ENCODE results near the gene CDC42BPB. TPM values are rescaled to one million over a fixed set of nuclear protein-coding genes. Genes with fewer than 3 reads are reported as not detected.

Gene CDC42BPB
- total RNA-seq, 1 donor = 14.1 TPM

DNA sequence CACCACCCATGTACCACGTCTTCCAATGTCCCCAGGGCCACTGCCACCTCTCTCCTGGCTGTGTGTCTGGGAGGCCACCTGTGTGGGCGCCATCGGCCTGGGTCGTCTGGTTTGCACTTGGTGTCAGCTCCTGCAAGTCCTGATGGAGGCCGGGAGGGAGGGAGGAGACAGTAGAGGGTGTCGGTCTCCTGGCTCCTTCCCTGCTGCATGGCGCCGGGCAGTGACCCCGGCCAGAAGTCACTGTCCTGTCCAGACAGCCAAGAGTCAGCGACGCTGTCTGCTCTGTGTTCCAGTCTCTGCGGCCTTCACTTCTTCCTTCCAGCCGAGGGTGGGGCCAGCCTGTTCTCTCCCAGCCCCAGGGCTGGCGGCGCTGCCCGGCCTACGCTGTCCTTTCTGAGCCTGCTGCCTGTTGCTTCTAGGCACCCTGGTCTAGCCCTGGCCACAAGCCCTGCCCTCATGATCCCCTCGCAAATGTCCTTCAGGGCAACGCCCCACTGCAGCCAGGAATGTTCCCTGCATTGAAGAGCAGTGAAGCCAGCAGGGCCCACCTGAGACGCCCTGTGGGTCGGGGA lies 13.7 kb upstream of the CDC42BPB start:
- Histone ChIP-seq H3K27me3 (ENCODE audit: insufficient read depth, low read length) (peaks cover 2% of the 10 kb centered on the region), H3K4me1 (ENCODE audit: insufficient read depth, low read length) (peaks cover 10% of the 10 kb centered on the region), H3K9me3 (ENCODE audit: low read depth, low read length) (no peaks in the 10 kb centered on the region), H3K4me3 (ENCODE audit: low read length) (no peak overlapping the region)

DNA sequence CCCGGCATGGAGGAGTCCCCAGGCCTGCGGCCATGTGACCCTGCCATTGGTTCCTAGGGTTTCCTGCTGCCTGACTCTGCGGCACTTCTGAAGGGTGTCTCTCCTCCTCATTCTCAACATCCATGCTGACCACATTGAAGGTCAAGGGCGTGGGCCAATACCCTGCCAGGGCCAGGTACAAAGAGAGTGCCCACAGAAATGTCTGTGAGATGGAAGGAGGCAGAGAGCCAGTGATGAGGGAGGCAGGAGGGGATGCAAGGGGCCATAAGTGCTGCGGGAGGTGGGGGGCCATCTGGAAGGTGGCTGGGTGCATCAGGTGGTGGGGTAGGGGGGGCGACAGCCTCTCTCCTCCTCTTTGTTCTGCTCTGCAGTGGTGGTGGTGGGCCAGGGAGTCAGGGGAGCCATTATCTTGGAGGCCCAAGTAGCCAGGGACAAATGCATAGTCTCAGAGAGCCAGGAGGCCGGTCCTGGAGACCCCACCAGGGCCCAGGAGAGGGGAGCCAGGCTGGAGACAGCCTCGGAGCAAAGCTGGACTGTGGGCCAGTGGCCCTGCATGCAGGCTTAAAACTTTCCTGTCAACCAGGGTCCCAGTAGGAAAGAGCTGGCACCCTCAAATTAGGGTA lies 13.0 kb upstream of the CDC42BPB start:
- H3K4me3 ChIP-seq (ENCODE audit: low read length) = no peak overlapping the region
- no peaks in the 10 kb centered on the region for H3K9me3 ChIP-seq (ENCODE audit: low read depth, low read length)
- peaks cover 2% of the 10 kb centered on the region for H3K27me3 ChIP-seq (ENCODE audit: insufficient read depth, low read length)
- H3K4me1 ChIP-seq (ENCODE audit: insufficient read depth, low read length) = peaks cover 4% of the 10 kb centered on the region

DNA sequence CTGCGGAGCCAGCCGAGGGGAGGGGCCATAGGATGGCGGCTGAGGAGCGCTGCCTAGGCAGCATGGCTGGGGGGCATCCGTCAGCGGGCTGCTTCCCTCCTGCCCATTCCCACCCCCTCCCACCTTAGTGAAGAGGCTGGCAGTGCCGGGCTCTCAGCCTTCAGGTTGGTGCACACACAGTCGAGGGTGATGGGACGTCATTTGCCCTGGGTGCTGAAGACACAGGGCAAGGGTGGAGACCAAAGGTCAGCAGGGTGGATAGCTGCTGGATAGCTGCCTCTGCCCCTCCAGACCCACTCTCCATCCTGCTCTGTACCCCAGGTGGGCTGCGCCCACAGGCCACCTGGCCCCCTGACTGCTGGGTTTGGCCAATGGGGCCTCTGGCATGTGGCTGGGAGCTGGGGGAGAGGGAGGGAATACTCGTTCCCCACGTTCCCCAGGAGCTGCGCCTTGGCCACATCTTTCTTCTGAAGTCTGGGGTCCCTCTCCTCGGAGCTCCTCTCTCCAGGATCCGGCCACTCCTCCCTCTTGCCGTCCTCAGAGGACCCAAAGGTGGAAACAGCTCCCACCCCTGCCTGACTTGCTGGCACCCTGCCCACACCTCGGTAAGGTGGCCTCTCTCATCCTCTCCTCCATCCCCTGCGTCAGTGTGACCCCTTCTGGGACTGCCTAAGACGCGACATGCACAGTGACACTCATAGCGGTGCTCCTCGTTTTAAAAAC lies 11.2 kb upstream of the CDC42BPB start:
- Histone ChIP-seq H3K4me3 (ENCODE audit: low read length) (no peak overlapping the region), H3K4me1 (ENCODE audit: insufficient read depth, low read length) (no peaks in the 10 kb centered on the region), H3K9me3 (ENCODE audit: low read depth, low read length) (no peaks in the 10 kb centered on the region), H3K27me3 (ENCODE audit: insufficient read depth, low read length) (peaks cover 2% of the 10 kb centered on the region)

DNA sequence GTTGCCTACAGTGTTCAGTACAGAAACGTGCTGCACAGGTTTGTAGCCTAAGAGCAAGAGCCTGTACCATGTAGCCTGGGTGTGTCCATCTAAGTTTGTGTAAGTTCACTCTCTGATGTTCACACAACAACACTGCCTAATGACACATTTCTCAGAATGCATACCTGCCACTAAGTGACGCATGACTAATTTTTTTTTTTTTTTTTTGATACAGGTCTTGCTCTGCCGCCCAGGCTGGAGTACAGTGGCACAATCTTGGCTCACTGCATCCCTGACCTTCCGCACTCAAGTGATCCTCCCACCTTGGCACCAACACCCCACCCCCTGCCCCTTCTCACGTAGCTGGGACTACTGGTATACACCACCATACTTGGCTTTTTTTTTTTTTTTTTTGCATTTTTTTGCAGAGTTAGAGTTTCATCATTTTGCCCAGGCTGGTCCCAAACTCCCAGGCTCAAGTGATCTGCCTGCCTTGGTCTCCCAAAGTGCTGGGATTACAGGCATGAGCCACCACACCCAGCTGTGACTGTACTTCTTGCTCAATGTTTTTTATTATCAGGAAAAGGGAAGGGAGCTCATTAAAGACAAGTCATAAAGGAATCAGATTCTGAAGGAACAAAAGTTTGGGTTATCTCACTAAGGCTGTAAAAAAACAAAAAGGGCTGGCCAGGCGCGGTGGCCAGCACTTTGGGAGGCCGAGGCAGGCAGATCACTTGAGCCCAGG lies 10.0 kb upstream of the CDC42BPB start:
- Histone ChIP-seq H3K9me3 (ENCODE audit: low read depth, low read length) (no peaks in the 10 kb centered on the region), H3K4me3 (ENCODE audit: low read length) (no peak overlapping the region), H3K27me3 (ENCODE audit: insufficient read depth, low read length) (peaks cover 2% of the 10 kb centered on the region), H3K4me1 (ENCODE audit: insufficient read depth, low read length) (no peaks in the 10 kb centered on the region)

DNA sequence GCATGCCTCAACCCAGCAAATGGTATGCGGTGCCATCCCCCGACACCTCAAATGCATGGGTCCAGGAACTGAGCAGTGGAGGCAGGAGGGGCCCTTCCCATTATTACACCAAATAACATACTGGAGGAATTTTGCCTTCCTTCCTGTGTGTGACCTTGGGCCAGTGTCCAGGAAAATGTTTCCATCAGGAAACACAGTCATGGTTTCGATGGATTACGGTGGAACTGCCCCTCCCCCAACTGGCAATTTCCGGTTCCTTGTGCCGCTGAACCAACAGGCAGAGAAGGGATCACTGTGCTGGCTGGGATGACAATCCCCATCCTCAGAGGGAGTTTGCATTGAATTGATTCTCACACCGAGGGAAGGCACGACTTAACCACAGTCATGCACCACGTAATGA lies 9.1 kb upstream of the CDC42BPB start:
- H3K4me3 ChIP-seq (ENCODE audit: low read length) = no peak overlapping the region
- H3K27me3 ChIP-seq (ENCODE audit: insufficient read depth, low read length) = peaks cover 2% of the 10 kb centered on the region
- H3K4me1 ChIP-seq (ENCODE audit: insufficient read depth, low read length) = no peaks in the 10 kb centered on the region
- no peaks in the 10 kb centered on the region for H3K9me3 ChIP-seq (ENCODE audit: low read depth, low read length)

DNA sequence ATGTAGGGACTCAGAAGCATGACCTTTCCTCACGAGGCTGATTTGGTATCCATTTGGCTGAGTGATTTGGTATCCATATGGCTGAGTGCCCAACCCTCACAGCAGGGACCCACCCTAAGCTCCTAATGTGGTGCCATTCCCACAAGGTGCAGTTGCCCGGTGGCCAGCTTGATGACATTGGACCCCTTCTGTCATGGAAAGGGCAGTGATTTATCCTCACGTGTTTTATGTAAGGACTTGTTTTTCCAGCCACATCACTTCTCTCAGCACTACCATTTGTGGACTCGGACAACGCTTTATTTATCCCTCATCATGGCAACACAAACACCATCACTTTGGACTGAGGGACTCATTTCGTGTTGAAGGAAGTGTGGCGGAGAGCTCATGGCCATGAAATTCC lies 8.5 kb upstream of the CDC42BPB start:
- Histone ChIP-seq H3K9me3 (ENCODE audit: low read depth, low read length) (no peaks in the 10 kb centered on the region), H3K4me1 (ENCODE audit: insufficient read depth, low read length) (no peaks in the 10 kb centered on the region), H3K27me3 (ENCODE audit: insufficient read depth, low read length) (peaks cover 2% of the 10 kb centered on the region), H3K4me3 (ENCODE audit: low read length) (no peak overlapping the region)

DNA sequence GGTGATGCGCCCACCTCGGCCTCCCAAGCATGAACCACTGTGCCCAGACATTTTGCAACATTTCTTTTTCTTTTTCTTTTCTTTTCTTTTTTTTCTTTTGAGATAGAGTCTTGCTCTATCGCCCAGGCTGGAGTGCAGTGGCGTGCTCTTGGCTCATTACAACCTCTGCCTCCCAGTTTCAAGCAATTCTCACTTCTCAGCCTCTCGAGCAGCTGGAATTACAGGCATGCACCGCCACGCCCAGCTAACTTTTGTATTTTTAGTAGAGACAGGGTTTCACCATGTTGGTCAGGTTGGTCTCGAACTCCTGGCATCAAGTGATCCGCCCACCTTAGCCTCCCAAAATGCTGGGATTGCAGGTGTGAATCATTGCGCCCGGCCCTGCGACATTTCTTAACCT lies 7.6 kb upstream of the CDC42BPB start:
- no peak overlapping the region for H3K4me3 ChIP-seq (ENCODE audit: low read length)
- no peaks in the 10 kb centered on the region for H3K9me3 ChIP-seq (ENCODE audit: low read depth, low read length)
- no peaks in the 10 kb centered on the region for H3K4me1 ChIP-seq (ENCODE audit: insufficient read depth, low read length)
- H3K27me3 ChIP-seq (ENCODE audit: insufficient read depth, low read length) = peaks cover 6% of the 10 kb centered on the region

DNA sequence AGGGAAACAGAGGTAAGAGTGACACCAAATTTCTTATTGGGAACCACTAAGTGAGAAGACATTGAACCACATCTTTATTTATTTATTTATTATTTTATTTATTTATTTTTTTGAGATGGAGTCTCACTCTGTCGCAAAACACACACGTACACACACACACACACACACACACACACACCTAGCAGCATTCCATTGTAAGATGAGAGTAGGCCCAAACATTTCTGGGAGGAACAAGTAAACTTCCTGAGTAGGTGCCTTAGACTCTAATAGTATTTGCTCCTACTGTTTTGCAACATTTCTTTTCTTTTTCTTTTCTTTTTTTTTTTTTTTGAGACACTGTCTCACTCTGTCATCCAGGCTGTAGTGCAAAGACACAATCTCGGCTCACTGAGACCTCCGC lies 7.1 kb upstream of the CDC42BPB start:
- Histone ChIP-seq H3K27me3 (ENCODE audit: insufficient read depth, low read length) (peaks cover 8% of the 10 kb centered on the region), H3K4me3 (ENCODE audit: low read length) (no peak overlapping the region), H3K9me3 (ENCODE audit: low read depth, low read length) (no peaks in the 10 kb centered on the region), H3K4me1 (ENCODE audit: insufficient read depth, low read length) (no peaks in the 10 kb centered on the region)

DNA sequence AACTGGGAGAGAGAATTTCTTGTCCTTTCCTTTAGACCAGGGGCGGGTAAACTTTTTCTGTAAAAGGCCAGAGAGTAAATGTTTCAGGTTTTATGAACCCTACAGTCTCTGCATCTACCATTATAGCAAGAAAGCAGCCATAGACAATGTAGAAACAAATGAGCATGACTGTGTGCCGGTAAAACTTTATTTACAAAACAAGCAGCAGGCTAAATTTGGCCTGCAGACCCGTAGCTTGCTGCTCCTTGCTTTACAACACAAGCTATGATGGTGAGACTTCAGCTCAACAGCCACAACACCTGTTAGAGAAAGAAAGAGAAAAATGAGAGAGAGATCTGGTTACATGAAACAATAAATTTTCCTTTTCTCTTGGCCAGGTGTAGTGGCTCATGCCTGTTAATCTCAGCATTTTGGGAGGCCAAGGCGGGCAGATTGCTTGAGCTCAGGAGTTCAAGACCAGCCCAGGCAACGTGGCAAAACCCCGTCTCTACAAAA lies 4.2 kb upstream of the CDC42BPB start:
- Histone ChIP-seq H3K27me3 (ENCODE audit: insufficient read depth, low read length) (peaks cover 21% of the 10 kb centered on the region), H3K4me1 (ENCODE audit: insufficient read depth, low read length) (peaks cover 7% of the 10 kb centered on the region), H3K9me3 (ENCODE audit: low read depth, low read length) (no peaks in the 10 kb centered on the region), H3K4me3 (ENCODE audit: low read length) (no peak overlapping the region)

DNA sequence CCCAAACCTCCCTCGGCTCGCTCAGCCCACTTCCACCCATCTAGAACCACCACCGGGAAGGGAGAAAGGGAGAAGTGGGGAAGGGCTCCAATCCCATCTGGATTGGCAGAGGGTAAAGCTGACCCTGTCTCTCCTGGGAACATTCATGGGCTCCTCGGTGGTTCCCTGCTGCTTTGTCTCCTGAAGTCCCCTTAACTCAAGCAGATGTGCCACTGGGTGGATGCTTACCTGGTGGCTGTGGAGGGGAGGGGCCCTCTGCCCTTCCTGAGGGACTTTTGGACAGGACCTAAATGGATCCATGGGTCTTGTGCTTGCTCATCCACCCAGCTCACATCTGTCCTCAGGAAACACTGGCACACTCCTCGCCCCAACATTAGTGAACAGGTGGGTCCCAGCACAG lies 2.2 kb upstream of the CDC42BPB start:
- H3K4me3 ChIP-seq (ENCODE audit: low read length) = no peak overlapping the region
- H3K9me3 ChIP-seq (ENCODE audit: low read depth, low read length) = no peaks in the 10 kb centered on the region
- peaks cover 7% of the 10 kb centered on the region for H3K4me1 ChIP-seq (ENCODE audit: insufficient read depth, low read length)
- peaks cover 33% of the 10 kb centered on the region for H3K27me3 ChIP-seq (ENCODE audit: insufficient read depth, low read length)

DNA sequence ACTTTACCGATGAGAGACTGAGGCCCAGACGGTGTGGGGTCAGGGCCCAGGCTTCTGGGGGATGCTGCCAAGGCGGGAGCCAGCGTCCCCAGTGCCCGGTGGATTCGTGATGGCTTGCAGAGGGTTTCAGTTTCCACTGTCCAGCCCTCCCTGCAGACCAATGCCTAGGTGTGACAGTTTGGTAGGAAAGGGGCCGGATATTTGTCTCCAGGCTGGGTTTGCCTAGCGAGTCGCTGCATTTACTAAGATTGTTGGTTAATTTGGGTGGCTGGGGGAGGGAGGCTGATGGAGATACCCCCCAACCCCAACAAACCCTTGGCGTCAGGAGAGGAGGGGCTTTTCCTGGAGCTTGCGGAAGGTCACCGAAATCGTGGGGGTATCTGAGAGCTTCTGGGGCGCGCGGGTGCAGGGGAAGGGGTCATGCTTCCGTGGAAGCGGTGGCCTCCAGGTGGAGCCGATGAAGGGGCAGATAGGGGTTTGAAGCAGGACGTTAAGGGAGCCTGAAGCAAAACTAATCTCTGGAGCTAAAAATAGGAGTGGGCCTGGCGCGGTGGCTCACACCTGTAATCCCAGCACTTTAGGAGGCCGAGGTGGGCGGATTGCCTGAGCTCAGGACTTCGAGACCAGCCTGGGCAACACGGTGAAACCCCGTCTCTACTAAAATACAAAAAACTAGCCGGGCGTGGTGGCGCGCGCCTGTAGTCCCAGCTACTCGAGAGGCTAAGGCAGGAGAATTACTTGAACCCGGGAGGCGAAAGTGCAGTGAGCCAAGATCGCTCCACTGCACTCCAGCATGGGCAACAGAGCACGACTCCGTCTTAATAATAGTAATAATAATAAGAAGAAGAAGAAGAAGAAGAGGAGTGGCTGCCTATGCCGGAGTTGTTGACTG lies 1.1 kb upstream of the CDC42BPB start:
- H3K9me3 ChIP-seq (ENCODE audit: low read depth, low read length) = no peaks in the 10 kb centered on the region
- peaks cover 34% of the 10 kb centered on the region for H3K27me3 ChIP-seq (ENCODE audit: insufficient read depth, low read length)
- H3K4me1 ChIP-seq (ENCODE audit: insufficient read depth, low read length) = peaks cover 7% of the 10 kb centered on the region
- peak overlapping the region; percentile 32 for H3K4me3 ChIP-seq (ENCODE audit: low read length)

DNA sequence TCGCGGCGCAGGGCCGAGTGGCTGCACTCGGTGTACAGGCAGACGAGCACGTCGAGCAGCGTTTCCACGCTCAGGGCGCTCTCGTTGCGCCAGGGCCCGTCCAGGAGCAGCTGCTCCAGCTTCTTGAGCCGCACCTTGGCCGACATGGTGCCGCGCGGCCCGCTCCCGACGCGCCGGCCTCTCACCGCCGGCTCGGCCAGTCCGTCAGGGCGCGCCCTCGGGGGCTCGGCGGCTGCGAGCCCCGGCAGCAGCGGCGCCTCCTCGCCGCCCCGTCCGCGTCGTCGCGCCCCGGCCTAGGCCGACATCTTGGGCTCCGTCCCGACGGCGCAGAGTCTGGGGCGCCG lies 349 bp downstream of the CDC42BPB start:
- peaks cover 34% of the 10 kb centered on the region for H3K27me3 ChIP-seq (ENCODE audit: insufficient read depth, low read length)
- peak overlapping the region; percentile 39 for H3K4me3 ChIP-seq (ENCODE audit: low read length)

DNA sequence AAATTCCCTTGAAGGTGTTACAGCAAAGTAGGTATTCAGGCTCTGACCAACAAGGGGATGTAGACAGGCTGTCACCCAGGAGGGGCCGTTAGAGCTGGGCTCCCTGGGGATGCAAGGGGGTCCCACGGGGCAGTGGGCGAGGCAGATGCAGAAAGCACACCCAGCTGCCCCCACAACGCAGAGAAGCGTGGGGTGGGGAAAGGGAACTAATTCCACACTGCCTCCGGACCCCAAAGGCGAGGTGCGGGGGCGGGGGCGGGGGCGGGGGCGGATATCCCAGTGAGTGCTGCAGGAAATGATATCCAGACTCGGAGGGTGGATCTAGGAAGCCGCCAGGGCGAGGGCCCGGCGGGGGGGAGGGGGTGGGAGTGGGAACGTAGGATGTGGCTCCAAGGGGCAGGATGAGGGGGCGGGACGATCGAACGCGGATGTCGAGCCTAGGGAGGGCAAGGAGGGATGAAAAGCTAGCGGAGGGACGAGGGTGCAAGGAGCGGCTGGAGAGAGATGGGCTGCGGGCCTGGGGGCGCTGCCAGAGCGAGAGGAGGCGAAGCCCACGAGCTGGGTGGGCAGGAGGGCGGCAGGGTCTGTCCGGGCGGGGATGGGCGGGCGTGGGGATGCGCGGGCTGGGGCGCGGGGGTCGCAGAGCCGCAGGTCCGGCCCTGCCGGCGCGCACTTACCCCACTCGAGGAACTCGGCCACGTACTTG lies 874 bp downstream of the CDC42BPB start:
- Histone ChIP-seq H3K9me3 (ENCODE audit: low read depth, low read length) (no peaks in the 10 kb centered on the region), H3K4me3 (ENCODE audit: low read length) (peak overlapping the region; percentile 39), H3K27me3 (ENCODE audit: insufficient read depth, low read length) (peaks cover 34% of the 10 kb centered on the region), H3K4me1 (ENCODE audit: insufficient read depth, low read length) (peaks cover 7% of the 10 kb centered on the region)

More for the DNA sequence above, 349 bp downstream of the CDC42BPB start:
- H3K9me3 ChIP-seq (ENCODE audit: low read depth, low read length) = no peaks in the 10 kb centered on the region
- H3K4me1 ChIP-seq (ENCODE audit: insufficient read depth, low read length) = peaks cover 7% of the 10 kb centered on the region

DNA sequence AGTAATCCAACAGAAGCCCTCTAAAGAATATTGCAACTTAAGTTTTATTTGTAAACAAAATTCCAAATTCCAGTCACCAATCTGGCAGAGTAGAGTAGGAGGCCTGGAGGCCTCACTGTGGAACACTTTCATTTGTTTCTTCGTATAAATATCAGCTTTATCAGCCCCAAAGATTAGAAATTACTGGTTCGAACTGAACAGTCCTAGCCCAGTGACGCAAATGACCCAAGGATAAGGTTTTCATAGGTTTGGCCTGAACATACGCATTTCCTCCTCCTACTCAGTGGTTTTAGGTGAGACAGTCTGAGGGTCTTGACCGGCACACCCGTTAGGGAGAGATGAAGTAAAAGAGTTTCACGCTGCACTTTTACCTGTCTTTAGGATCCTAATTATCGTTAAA lies 1.7 kb downstream of the CDC42BPB start:
- Histone ChIP-seq H3K4me3 (ENCODE audit: low read length) (no peak overlapping the region), H3K4me1 (ENCODE audit: insufficient read depth, low read length) (peaks cover 7% of the 10 kb centered on the region), H3K9me3 (ENCODE audit: low read depth, low read length) (no peaks in the 10 kb centered on the region), H3K27me3 (ENCODE audit: insufficient read depth, low read length) (peaks cover 34% of the 10 kb centered on the region)

All from mononuclear cell (primary cell).